Measurements from ENCODE around the gene CACNG3. TPM values are rescaled to one million over a fixed set of nuclear protein-coding genes. Genes with fewer than 3 reads are reported as not detected.

CACNG3 gene
- total RNA-seq: not detected in 2 replicates
- long read RNA-seq: 0 reads

DNA sequence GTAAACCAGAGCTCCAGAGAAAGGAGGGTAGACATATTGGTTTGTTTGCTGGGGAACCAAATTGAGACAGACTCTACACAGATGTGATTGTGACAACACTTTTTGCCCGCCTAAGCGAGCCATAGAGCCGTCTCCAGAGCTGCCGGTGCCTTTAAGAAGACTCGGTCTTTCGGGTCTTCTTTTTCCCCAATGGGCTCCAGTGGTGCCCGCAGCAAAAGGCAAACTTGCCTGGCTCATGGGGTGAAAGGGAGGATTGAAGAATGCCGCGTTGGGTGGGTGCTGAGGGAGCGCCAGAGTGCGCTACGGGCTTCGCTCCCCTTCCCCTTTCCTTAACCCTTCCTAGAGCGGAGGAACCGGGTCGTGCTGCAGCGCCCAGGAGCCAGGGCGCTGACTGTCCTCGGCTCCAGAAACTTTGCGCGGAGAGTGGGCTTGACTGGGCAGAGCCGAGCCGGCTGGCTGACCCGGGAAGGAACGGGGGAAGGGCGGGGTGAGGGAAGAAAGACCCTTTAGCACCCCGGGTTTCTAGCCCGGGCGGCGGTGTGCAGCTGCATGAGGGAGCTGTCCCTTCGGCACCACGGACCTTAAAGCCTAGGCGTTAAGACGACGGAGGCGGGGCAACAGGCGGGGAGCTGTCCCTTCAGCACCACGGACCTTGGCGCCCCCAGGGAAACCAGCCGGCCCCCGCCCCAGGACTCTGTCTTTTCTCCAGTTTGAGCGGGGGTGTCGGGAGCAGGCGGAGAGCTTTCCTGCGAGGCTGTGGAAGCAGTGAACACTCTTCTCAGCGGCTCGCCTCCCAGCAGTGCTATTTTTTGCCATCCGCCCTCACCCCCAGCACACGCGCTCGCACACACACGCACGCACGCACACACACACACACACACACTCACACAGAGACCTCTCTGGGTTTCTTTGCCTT lies at the start of gene CACNG3:
Gene CACNG3, plus strand, starts transcription at position 880 of the 916 bp plus-strand sequence. CDS start 420 bp downstream, outside the sequence.
- no peaks in the 10 kb centered on the region for H3K9me3 Mint-ChIP-seq
- H3K27ac Mint-ChIP-seq (ENCODE audit: unreplicated experiment): no peak within 1 kb of the TSS
- DNase-seq (ENCODE audit: low read depth, low spot score): peak; percentile 70
- H3K36me3 Mint-ChIP-seq (ENCODE audit: low read depth): no peaks in the 10 kb centered on the region
- peaks cover 91% of the 10 kb centered on the region for H3K27me3 Mint-ChIP-seq (ENCODE audit: low read depth)
- TF ChIP-seq, protein P1, sequence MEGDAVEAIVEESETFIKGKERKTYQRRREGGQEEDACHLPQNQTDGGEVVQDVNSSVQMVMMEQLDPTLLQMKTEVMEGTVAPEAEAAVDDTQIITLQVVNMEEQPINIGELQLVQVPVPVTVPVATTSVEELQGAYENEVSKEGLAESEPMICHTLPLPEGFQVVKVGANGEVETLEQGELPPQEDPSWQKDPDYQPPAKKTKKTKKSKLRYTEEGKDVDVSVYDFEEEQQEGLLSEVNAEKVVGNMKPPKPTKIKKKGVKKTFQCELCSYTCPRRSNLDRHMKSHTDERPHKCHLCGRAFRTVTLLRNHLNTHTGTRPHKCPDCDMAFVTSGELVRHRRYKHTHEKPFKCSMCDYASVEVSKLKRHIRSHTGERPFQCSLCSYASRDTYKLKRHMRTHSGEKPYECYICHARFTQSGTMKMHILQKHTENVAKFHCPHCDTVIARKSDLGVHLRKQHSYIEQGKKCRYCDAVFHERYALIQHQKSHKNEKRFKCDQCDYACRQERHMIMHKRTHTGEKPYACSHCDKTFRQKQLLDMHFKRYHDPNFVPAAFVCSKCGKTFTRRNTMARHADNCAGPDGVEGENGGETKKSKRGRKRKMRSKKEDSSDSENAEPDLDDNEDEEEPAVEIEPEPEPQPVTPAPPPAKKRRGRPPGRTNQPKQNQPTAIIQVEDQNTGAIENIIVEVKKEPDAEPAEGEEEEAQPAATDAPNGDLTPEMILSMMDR (conservative IDR thresholded peaks at IDR 0.05): no peak
- H3K4me3 Mint-ChIP-seq: no peak within 1 kb of the TSS
- H3K4me1 Mint-ChIP-seq: peaks cover 4% of the 10 kb centered on the region

GRCh38 chr16:24206926-24207325 lies 49.2 kb upstream of the CACNG3 start:
- no peak overlapping the region for H3K27ac Mint-ChIP-seq (ENCODE audit: unreplicated experiment)
- DNase-seq (ENCODE audit: low read depth, low spot score): no peak
- peaks cover 46% of the 10 kb centered on the region for H3K27me3 Mint-ChIP-seq (ENCODE audit: low read depth)
- no peaks in the 10 kb centered on the region for H3K4me1 Mint-ChIP-seq
- no peak overlapping the region for H3K4me3 Mint-ChIP-seq
- TF ChIP-seq, protein P1 (conservative IDR thresholded peaks at IDR 0.05): no peak
- no peaks in the 10 kb centered on the region for H3K36me3 Mint-ChIP-seq (ENCODE audit: low read depth)
- H3K9me3 Mint-ChIP-seq: no peaks in the 10 kb centered on the region

- peaks cover 52% of the 10 kb centered on the region for H3K27me3 Mint-ChIP-seq (ENCODE audit: low read depth)
- no peaks in the 10 kb centered on the region for H3K36me3 Mint-ChIP-seq (ENCODE audit: low read depth)
- H3K4me3 Mint-ChIP-seq: no peak overlapping the region
- TF ChIP-seq, protein P1 (conservative IDR thresholded peaks at IDR 0.05): no peak
- no peaks in the 10 kb centered on the region for H3K4me1 Mint-ChIP-seq
- DNase-seq (ENCODE audit: low read depth, low spot score): no peak
- H3K27ac Mint-ChIP-seq (ENCODE audit: unreplicated experiment): no peak overlapping the region
- no peaks in the 10 kb centered on the region for H3K9me3 Mint-ChIP-seq
Observed at GRCh38 chr16:24208710-24209109, 47.4 kb upstream of the CACNG3 start.

DNA sequence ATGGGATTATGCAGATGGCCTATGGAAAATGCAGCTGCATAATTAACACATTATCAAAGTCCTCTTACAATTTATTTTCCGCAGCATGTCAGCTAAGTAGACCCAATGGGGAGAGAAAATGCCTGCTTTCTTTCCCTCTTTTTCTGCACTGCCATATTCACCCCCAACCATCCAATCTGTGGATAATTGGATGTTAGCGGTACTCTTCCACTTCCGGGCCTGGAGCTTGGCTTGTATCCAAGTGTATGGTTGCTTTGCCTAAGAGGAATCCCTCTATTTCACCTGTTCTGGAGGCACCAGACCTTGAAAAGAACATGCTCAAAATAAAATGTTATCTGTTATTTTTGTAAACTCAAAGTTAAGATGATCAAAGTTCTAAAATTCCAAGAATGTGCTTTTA lies 41.1 kb upstream of the CACNG3 start:
- H3K27me3 Mint-ChIP-seq (ENCODE audit: low read depth): peaks cover 36% of the 10 kb centered on the region
- H3K9me3 Mint-ChIP-seq: no peaks in the 10 kb centered on the region
- H3K36me3 Mint-ChIP-seq (ENCODE audit: low read depth): no peaks in the 10 kb centered on the region
- DNase-seq (ENCODE audit: low read depth, low spot score): no peak
- no peaks in the 10 kb centered on the region for H3K4me1 Mint-ChIP-seq
- TF ChIP-seq, protein P1 (conservative IDR thresholded peaks at IDR 0.05): no peak
- H3K27ac Mint-ChIP-seq (ENCODE audit: unreplicated experiment): no peak overlapping the region
- no peak overlapping the region for H3K4me3 Mint-ChIP-seq

DNA sequence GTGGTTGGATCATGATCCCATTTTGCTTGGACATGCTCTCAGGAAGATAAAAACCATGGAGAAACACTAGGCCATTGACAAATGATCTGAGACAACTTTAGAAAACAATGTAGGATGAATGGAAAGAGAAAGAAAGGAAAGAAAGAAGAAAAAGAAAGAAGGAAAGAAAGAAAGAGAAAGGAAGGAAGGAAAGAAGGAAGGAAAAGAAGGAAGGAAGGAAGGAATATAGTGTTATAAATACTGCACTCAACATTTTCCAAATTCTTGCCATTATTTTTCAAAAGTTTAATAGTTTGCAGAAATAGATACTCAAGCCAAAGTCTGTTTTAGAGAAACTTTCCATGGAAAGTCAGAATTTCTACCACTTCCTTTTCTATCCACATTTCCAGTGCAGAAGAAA lies 39.2 kb upstream of the CACNG3 start:
- no peak overlapping the region for H3K27ac Mint-ChIP-seq (ENCODE audit: unreplicated experiment)
- no peak overlapping the region for H3K4me3 Mint-ChIP-seq
- H3K4me1 Mint-ChIP-seq: no peaks in the 10 kb centered on the region
- TF ChIP-seq, protein P1 (conservative IDR thresholded peaks at IDR 0.05): no peak
- peaks cover 27% of the 10 kb centered on the region for H3K27me3 Mint-ChIP-seq (ENCODE audit: low read depth)
- DNase-seq (ENCODE audit: low read depth, low spot score): no peak
- no peaks in the 10 kb centered on the region for H3K9me3 Mint-ChIP-seq
- H3K36me3 Mint-ChIP-seq (ENCODE audit: low read depth): no peaks in the 10 kb centered on the region

Data from neural crest cell (in vitro differentiated cells).